Ovary (tissue), 3 donors: ENCODE results near the gene ZC3HAV1.

ENCODE experiments used
- CTCF ChIP-seq, 3 donors: fragments of 450-650 bp in 2 of 3; fragments of 200-600 bp in 1 of 3; IDR thresholded peaks; one replicate each; pipeline versions ENCODE4 v1.5.1 to v1.8.0; 2016 to 2022; ENCODE audit warnings: antibody characterized with exemption in 3 of 3, mild to moderate bottlenecking in 1 of 3
- EP300 ChIP-seq: sonication (generic); formaldehyde crosslinking; IDR thresholded peaks from one replicate; pipeline ENCODE4 v1.6.1; 2017; ENCODE audit warnings: antibody characterized with exemption
- POLR2A ChIP-seq: fragments of 450-650 bp; IDR thresholded peaks from one replicate; pipeline ENCODE4 v1.6.1; 2017; ENCODE audit warnings: antibody characterized with exemption, mild to moderate bottlenecking, moderate library complexity
- donor health status: DM: no; HTN: no; CAD: no.

GRCh38 chr7:139111811-139112301 lies 2.3 kb upstream of the ZC3HAV1 start:
- TF ChIP-seq CTCF (IDR thresholded peaks at IDR 0.05): no peak
- no peak for TF ChIP-seq POLR2A
- no peak for TF ChIP-seq EP300
